ENCODE measurements around the gene CFAP47. TPM values are rescaled to one million over a fixed set of nuclear protein-coding genes. Genes with fewer than 3 reads are reported as not detected.
"Not testable (repeated sequence)": the region's sequence is repeated elsewhere in the genome, so short reads cannot be mapped to it uniquely, and the experiment has no call there.

The CFAP47 gene
- total RNA-seq, 1 donor from 2014 or later: 4.1 TPM

- no peaks in the 10 kb centered on the region for H3K9me3 ChIP-seq
- ATAC-seq (no peak), DNase-seq (no peak)
- intact Hi-C loops (cut with DNase I): no loop called here
- TF ChIP-seq CTCF (IDR thresholded peaks at IDR 0.05): no peak
- H3K27ac ChIP-seq: no peak overlapping the region
- no peaks in the 10 kb centered on the region for H3K36me3 ChIP-seq
- no peaks in the 10 kb centered on the region for H3K27me3 ChIP-seq (ENCODE audit: low read depth)
- no peak overlapping the region for H3K4me3 ChIP-seq
- no peaks in the 10 kb centered on the region for H3K4me1 ChIP-seq
Measured at GRCh38 chrX:36087366-36087765, 167.8 kb downstream of the CFAP47 start.

- H3K27me3 ChIP-seq (ENCODE audit: low read depth); H3K36me3 ChIP-seq; H3K4me1 ChIP-seq; H3K9me3 ChIP-seq; DNase-seq; ATAC-seq; H3K4me3 ChIP-seq; intact Hi-C loops (cut with DNase I); H3K27ac ChIP-seq: not testable (repeated sequence)
Measured at GRCh38 chrX:36088939-36089338, 169.4 kb downstream of the CFAP47 start.

- no peaks in the 10 kb centered on the region for H3K4me1 ChIP-seq
- no peak overlapping the region for H3K27ac ChIP-seq
- no peaks in the 10 kb centered on the region for H3K36me3 ChIP-seq
- no peaks in the 10 kb centered on the region for H3K9me3 ChIP-seq
- ATAC-seq (no peak), DNase-seq (no peak)
- intact Hi-C loops (cut with DNase I): no loop called here
- no peaks in the 10 kb centered on the region for H3K27me3 ChIP-seq (ENCODE audit: low read depth)
- no peak for TF ChIP-seq CTCF (IDR thresholded peaks at IDR 0.05)
- H3K4me3 ChIP-seq: no peak overlapping the region
Measured at GRCh38 chrX:36102425-36102824, 182.9 kb downstream of the CFAP47 start.

GRCh38 chrX:36116222-36116621 is 196.7 kb downstream of the CFAP47 start:
- H3K36me3 ChIP-seq: no peaks in the 10 kb centered on the region
- H3K4me3 ChIP-seq: no peak overlapping the region
- TF ChIP-seq CTCF (IDR thresholded peaks at IDR 0.05): no peak
- H3K4me1 ChIP-seq: no peaks in the 10 kb centered on the region
- intact Hi-C loops (cut with DNase I): no loop called here
- H3K9me3 ChIP-seq: no peaks in the 10 kb centered on the region
- DNase-seq (no peak), ATAC-seq (no peak)
- no peaks in the 10 kb centered on the region for H3K27me3 ChIP-seq (ENCODE audit: low read depth)
- no peak overlapping the region for H3K27ac ChIP-seq

- Histone ChIP-seq H3K27me3 (ENCODE audit: low read depth) (no peaks in the 10 kb centered on the region), H3K27ac (no peak overlapping the region), H3K9me3 (no peaks in the 10 kb centered on the region), H3K4me3 (no peak overlapping the region), H3K4me1 (no peaks in the 10 kb centered on the region), H3K36me3 (no peaks in the 10 kb centered on the region)
- DNase-seq (no peak), ATAC-seq (no peak)
- no peak for TF ChIP-seq CTCF (IDR thresholded peaks at IDR 0.05)
- intact Hi-C loops (cut with DNase I): no loop called here
Measured at GRCh38 chrX:36159254-36159653, 239.7 kb downstream of the CFAP47 start.

GRCh38 chrX:36160081-36160480 is 240.5 kb downstream of the CFAP47 start:
- ATAC-seq: no peak
- intact Hi-C loops (cut with DNase I): no loop called here
- no peak for DNase-seq
- no peak for TF ChIP-seq CTCF (IDR thresholded peaks at IDR 0.05)
- Histone ChIP-seq H3K36me3 (no peaks in the 10 kb centered on the region), H3K27me3 (ENCODE audit: low read depth) (no peaks in the 10 kb centered on the region), H3K4me3 (no peak overlapping the region), H3K9me3 (no peaks in the 10 kb centered on the region), H3K27ac (no peak overlapping the region), H3K4me1 (no peaks in the 10 kb centered on the region)
